ENCODE measurements around the gene ZFP36L2. TPM values are rescaled to one million over a fixed set of nuclear protein-coding genes. Genes with fewer than 3 reads are reported as not detected.

The ZFP36L2 gene
- total and polyA plus RNA-seq, 2 experiments from 2014 or later: 37.9 to 38.4 TPM

- H3K4me1 Mint-ChIP-seq: peaks cover 35% of the 10 kb centered on the region
- H3K4me2 ChIP-seq: 0 out of 2 replicates have a peak overlapping the region, but pooled peaks have one; percentile 79
- H3K4me1 ChIP-seq (ENCODE audit: insufficient read depth): peaks cover 25% of the 10 kb centered on the region
- peaks cover 12% of the 10 kb centered on the region; the same call in 1 of the 2 replicates for H3F3A ChIP-seq (replicated peaks; ENCODE audit: low read depth)
- H3K4me3 Mint-ChIP-seq: peak overlapping the region; percentile 28; the same call in 2 of the 3 replicates
- no peak overlapping the region for H2AFZ ChIP-seq
- peaks cover 15% of the 10 kb centered on the region for H3K27me3 Mint-ChIP-seq (ENCODE audit: insufficient read depth, low read depth, poor library complexity)
- no peaks in the 10 kb centered on the region for H3K9me2 ChIP-seq (ENCODE audit: insufficient read depth)
- H3K36me3 ChIP-seq (ENCODE audit: insufficient read depth): 0 out of 2 replicates have a peak, but pooled peaks cover under 1% of the 10 kb centered on the region
- no peak for ATAC-seq
- H3K79me2 ChIP-seq (replicated peaks; ENCODE audit: insufficient read depth): peaks cover 31% of the 10 kb centered on the region
- no peak for DNase-seq (ENCODE audit: low spot score)
- H3K27me3 ChIP-seq (ENCODE audit: insufficient read depth): no peaks in the 10 kb centered on the region
- no peak for TF ChIP-seq EZH2phosphoT487 (IDR thresholded peaks at IDR 0.05; ENCODE audit: unreplicated experiment)
- TF ChIP-seq POLR2AphosphoS5 (IDR thresholded peaks at IDR 0.05; ENCODE audit: low read depth): no peak
- TF ChIP-seq ZNF114 (CRISPR knock-in tag; IDR thresholded peaks at IDR 0.05): no peak
- TF ChIP-seq ZNF462 (CRISPR knock-in tag; IDR thresholded peaks at IDR 0.05): no peak
- no peak for TF ChIP-seq ZNF331 (CRISPR knock-in tag; IDR thresholded peaks at IDR 0.05; ENCODE audit: low read depth)
- no peak for TF ChIP-seq CREB1 (CRISPR knock-in tag; IDR thresholded peaks at IDR 0.05; ENCODE audit: low read depth)
- no peak for TF ChIP-seq EZH2 (IDR thresholded peaks at IDR 0.05; ENCODE audit: low read depth, unreplicated experiment)
- no peak for TF ChIP-seq NANOG (IDR thresholded peaks at IDR 0.05; ENCODE audit: borderline replicate concordance)
- H3K27ac ChIP-seq (ENCODE audit: low read depth): no peak overlapping the region
- peaks cover 21% of the 10 kb centered on the region for H3K36me3 Mint-ChIP-seq (ENCODE audit: low read depth)
- peaks cover under 1% of the 10 kb centered on the region; the same call in 1 of the 2 replicates for H4K20me1 ChIP-seq (replicated peaks; ENCODE audit: insufficient read depth)
- H3K27ac Mint-ChIP-seq: peak overlapping the region; percentile 3; the same call in 1 of the 2 replicates
- no peak overlapping the region for H3K4me3 ChIP-seq
- H3K9me3 Mint-ChIP-seq: no peaks in the 10 kb centered on the region
Measured at GRCh38 chr2:43228756-43229659, 2.6 kb upstream of the ZFP36L2 start.

Data from GM23338 (cell line).